ENCODE results near the gene STK33.

STK33 gene

GRCh38 chr11:8593935-8594909, at the start of gene STK33:
STK33 (minus strand) TSS chr11:8594228; CDS start chr11:8474905, 119,323 bp downstream.
- DNase-seq: peak; percentile 42

GRCh38 chr11:8642196-8642841, 48.3 kb upstream of the STK33 start:
- DNase-seq: peak; percentile 31

- DNase-seq: no peak
Measured at GRCh38 chr11:8641332-8641731, 47.3 kb upstream of the STK33 start.

- no peak for DNase-seq
Measured at GRCh38 chr11:8640267-8640906, 46.4 kb upstream of the STK33 start.

- DNase-seq: no peak
Measured at GRCh38 chr11:8639655-8640054, 45.6 kb upstream of the STK33 start.

GRCh38 chr11:8638300-8638699, 44.3 kb upstream of the STK33 start:
- DNase-seq: peak; percentile 71

DNA sequence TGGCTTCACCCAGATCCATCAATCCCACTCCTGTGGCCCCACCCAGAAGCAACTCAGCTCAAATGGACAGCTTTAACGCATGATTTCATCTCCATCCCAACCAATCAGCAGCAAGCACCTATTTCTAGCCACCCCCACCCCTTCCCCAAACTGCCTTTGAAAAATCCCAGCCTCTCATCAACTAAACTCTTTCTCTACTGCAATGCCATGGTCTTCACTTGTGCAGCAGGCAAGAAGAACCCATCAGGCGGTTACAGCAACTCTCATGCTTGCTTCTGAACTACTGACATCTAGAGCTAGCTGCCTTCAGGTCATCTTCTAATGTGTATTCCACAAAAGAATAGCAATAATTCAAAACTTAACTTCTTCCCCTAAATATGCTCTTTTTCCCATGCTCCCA, 42.1 kb upstream of the STK33 start:
- DNase-seq: no peak

GRCh38 chr11:8634498-8634897, 40.5 kb upstream of the STK33 start:
- no peak for DNase-seq

- peak; percentile 88 for DNase-seq
Measured at GRCh38 chr11:8631395-8632118, 37.5 kb upstream of the STK33 start.

DNA sequence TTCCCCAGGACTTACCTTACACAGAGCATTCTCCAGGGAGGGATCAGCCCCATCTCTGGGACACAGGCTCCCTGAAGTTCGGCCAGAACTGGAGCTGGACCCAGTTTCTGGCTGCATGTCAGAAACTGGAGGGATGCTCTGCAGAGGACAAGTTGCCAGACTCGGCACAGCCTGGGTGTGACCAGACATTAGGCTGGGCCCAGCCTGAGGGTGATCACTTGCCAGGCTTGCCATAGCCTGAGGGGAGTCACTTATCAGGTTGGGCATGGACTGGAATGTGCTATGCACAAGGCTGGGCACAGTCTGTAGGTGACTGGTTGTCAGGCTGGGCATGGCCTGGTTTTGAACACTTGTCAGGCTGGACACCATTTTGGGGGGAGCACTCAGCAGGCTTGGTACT, 30.7 kb upstream of the STK33 start:
- no peak for DNase-seq

GRCh38 chr11:8621147-8621546, 27.1 kb upstream of the STK33 start:
- no peak for DNase-seq

DNA sequence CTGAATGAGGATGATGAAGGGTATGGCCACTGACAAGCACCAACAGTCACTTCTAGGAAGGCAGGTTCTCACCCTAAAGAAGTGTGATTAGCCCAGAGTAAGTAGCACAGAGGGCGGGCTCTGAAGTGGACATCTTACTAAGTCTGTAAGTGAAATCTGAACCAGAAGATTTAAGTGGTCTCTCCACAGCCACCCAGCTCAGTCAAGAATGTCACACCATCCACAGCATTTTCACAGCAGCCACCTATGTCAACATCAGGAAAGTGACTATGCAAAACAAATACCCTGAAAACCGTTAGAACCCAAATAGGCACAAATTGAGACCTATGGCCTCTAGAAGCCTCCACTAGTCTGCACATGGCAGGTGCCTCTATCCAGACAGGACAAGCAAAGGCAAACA, 23.0 kb upstream of the STK33 start:
- DNase-seq: no peak

- DNase-seq: no peak
Measured at GRCh38 chr11:8615291-8616032, 21.4 kb upstream of the STK33 start.

DNA sequence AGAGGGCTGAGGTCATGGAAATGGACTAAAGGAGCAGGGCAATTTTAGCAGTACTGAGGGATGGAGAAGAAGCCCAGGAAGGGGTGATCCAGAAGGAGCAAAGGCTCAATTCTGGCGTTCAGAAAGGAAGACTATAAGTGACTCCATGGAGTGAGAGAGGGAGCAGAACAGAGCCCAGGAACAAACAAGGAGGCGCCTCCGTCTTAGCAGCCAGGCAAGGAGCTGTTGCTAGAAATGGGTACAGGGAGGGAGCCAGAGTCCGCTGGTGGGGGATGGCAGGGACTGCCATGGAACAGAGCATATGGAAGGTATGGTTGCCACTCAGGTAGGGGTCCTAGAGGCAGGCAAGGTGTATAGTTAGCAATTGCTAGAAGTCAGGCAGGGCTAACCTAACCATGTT, 20.5 kb upstream of the STK33 start:
- DNase-seq: no peak

- no peak for DNase-seq
Measured at GRCh38 chr11:8613036-8613435, 19.0 kb upstream of the STK33 start.

DNA sequence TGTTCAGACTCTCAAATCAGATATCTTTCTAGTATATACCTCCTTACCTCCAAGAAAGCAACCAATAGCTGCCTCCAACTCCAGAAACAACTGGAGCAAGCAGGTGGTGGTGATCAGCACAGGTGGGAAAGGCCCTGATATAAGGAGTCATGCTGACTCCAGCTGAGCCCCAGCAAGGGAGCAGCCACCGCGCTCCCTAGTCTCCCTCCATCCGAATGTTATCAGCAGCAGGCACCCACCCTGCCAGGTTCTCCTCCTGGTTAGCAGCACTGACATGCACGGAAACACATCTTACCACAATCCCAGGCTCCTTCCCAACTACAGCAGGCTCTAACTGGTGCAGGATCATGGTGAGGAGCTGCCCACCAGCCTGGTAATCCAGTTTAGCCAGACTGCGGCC, 18.5 kb upstream of the STK33 start:
- DNase-seq: no peak

- DNase-seq: peak; percentile 46
Measured at GRCh38 chr11:8610532-8611116, 16.6 kb upstream of the STK33 start.

GRCh38 chr11:8608652-8609051, 14.6 kb upstream of the STK33 start:
- DNase-seq: no peak

DNA sequence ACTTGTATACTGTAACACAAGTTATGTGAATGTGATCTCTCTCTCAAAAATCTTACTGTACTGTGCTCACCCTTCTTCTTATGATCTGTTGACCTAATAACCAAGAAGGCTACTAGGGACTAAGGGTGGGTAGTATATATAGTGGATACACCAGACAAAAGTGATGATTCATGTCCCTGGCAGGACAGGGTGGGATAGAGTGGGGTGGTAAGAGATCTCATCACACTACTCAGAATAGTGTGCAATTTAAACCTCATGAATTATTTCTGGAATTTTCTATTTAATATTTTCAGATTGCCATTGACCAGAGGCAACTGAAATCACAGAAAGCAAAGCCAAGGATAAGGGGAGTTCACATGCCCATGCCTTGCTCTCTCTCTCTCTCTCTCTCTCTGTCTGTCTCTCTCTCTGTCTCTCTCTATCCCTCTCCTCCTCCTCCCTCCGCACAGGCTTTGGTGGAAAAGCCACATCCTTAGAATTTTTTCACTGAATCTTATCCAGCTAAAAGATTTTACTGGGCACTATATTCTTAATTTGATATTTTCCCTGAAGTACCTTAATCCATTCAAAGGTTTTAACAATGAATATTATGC, 12.0 kb upstream of the STK33 start:
- peak; percentile 37 for DNase-seq

DNA sequence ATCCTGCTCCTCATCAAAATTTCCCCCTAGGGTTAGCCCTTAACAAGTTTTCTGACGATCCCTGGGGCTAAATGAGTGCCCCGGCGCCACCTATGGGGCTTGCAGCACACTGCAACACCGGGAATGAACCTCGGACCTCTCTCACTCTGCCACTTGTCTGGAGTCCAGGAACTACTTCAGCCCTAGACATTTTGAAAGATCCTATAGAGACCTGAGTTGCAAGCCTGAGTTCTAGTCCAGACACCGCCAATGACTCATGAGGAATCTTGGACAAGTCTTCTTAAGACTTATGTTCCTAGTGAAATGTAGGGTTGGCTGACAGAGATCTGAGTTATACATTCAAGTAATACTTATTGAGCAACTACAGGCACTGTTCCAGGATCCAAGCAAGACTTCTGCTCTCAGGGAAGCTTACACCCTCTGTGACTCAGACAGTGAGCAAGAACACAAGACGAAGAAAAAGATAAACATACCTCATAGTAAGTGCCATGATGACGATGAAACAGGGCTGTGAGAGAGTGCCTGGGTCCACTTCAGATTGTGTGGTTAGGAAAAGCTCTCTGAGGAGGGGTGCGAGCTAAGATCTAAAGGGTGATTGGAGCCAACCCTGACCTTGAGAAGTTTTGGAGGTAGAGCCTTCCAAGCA, 10.2 kb upstream of the STK33 start:
- DNase-seq: peak; percentile 100

DNA sequence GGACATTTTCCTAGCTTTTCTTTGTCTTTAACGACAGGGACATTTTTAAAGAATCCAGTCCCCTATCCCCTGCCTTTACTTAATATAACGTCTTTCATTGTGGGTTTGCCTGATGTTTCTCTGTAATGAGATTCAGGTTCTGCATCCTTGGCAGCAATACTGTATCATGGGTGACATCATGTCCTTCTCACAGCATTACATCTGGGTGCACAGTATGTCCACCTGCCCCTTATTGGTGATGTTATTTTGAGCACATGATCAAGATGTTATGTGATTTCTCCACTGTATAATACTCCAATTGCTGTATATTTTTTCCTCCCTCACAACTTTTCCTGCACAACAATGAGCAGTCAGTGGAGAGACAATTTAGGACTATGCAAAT, 9.7 kb upstream of the STK33 start:
- DNase-seq: peak; percentile 17

All from fibroblast of skin of right biceps (primary cell).